ENCODE measurements around the gene PPM1M. TPM values are rescaled to one million over a fixed set of nuclear protein-coding genes. Genes with fewer than 3 reads are reported as not detected.

Gene PPM1M
- polyA plus RNA-seq, 1 of the 3 experiments (the other 2 are of a cell fraction): 19.2 TPM

DNA sequence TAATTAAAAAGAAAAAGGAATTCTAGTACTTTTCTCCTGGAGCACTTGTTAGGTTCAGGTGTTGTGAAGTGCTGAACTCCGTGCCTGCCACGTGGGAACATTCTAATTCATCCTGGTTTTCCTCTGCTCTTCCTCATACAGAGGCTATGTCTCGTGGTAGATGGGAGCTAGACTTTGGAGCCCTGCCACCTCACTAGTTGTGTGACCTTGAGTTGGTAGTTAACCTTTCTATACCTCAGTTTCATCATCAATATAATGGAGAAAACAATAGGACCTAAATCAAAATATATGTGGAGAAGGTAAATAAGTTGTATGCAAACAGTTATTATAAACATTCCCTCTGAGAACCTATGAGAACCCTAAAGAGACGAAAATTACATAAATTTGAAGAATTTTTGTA is 37.0 kb upstream of the PPM1M start:
- no peak overlapping the region for H3K27ac ChIP-seq (ENCODE audit: low read depth in 2 of 2, low read length in 1 of 2)
- 100% methylated on average over 4 of the region's 4 CpGs for WGBS (ENCODE audit: low lambda C conversion rate)
- no peak overlapping the region for H3K4me3 ChIP-seq (ENCODE audit: low read depth in 2 of 2, low read length in 1 of 2)
- no peak overlapping the region for H3K9ac ChIP-seq
- H3F3A ChIP-seq (replicated peaks; ENCODE audit: insufficient read depth): no peaks in the 10 kb centered on the region
- CTCF ChIA-PET: interaction anchor here (0.8 to 4.9 kb wide), 6 partner anchors 11 to 207 kb away, joined by 3 to 44 read pairs (median 4); partner anchors contain the start of gene TLR9
- H4K20me1 ChIP-seq (ENCODE audit: insufficient read depth): no peaks in the 10 kb centered on the region
- no peaks in the 10 kb centered on the region for H3K79me2 ChIP-seq (ENCODE audit: insufficient read depth)
- no peak for DNase-seq
- POLR2A ChIA-PET: no interaction called here
- TF ChIP-seq TCF12 (IDR thresholded peaks at IDR 0.05): no peak
- TF ChIP-seq JUND (IDR thresholded peaks at IDR 0.05): no peak
- TF ChIP-seq, protein P1, sequence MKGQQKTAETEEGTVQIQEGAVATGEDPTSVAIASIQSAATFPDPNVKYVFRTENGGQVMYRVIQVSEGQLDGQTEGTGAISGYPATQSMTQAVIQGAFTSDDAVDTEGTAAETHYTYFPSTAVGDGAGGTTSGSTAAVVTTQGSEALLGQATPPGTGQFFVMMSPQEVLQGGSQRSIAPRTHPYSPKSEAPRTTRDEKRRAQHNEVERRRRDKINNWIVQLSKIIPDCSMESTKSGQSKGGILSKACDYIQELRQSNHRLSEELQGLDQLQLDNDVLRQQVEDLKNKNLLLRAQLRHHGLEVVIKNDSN (IDR thresholded peaks at IDR 0.05; ENCODE audit: borderline replicate concordance, low read depth): no peak
- no peak for TF ChIP-seq MXI1 (IDR thresholded peaks at IDR 0.05; ENCODE audit: low read depth, low read length)
- TF ChIP-seq SMC3 (IDR thresholded peaks at IDR 0.05; ENCODE audit: low read depth, low read length): no peak
- TF ChIP-seq RFX5 (IDR thresholded peaks at IDR 0.05; ENCODE audit: low read length): no peak
- no peak for TF ChIP-seq NRF1 (IDR thresholded peaks at IDR 0.05; ENCODE audit: low read depth, low read length)
- H3K9me2 ChIP-seq: no peaks in the 10 kb centered on the region
- no peak overlapping the region for H3K4me2 ChIP-seq
- H3K4me1 ChIP-seq (ENCODE audit: control insufficient read depth in 1 of 2, insufficient read depth in 2 of 2, low read depth in 1 of 2, low read length in 1 of 2): no peaks in the 10 kb centered on the region
- peaks cover 85% of the 10 kb centered on the region in 2 experiments for H3K36me3 ChIP-seq (replicated peaks in 1 of 2; ENCODE audit: control insufficient read depth in 1 of 2, insufficient read depth in 2 of 2, low read length in 1 of 2)
- no peaks in the 10 kb centered on the region for H3K9me3 ChIP-seq
- no peaks in the 10 kb centered on the region for H3K27me3 ChIP-seq (ENCODE audit: insufficient read depth)
- no peak overlapping the region for H2AFZ ChIP-seq (ENCODE audit: low read depth)

DNA sequence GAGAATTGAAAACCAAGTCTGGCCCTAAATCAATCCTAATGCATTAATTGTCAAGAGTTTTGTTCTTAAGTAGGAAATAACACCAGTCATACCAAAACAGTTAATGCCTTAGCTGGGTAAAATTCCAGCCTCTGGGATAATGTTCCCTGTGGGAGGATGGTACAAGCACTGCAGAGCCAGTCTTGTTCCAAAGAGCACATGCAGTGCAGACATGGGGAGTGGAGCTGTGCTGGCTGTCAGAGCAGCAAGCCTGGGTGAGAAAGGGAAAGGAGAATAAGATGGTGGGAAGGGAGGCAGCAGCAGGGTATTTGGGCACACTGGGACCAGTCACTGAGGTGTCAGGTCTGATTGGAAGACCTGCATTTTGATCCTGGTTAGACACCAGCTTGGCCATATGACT is 35.5 kb upstream of the PPM1M start:
- no peaks in the 10 kb centered on the region for H3K27me3 ChIP-seq (ENCODE audit: insufficient read depth)

More for the DNA sequence above, 35.5 kb upstream of the PPM1M start:
- ChIA-PET CTCF (interaction anchor here (0.9 to 4.9 kb wide), 8 partner anchors 9 to 238 kb away, joined by 3 to 44 read pairs (median 4); no protein-coding TSS in a partner anchor), POLR2A (no interaction called here)
- TF ChIP-seq RXRA (IDR thresholded peaks at IDR 0.05; ENCODE audit: borderline replicate concordance, low read depth): no peak
- TF ChIP-seq NRF1 (IDR thresholded peaks at IDR 0.05; ENCODE audit: low read depth, low read length): no peak
- no peak for TF ChIP-seq TCF12 (IDR thresholded peaks at IDR 0.05)
- no peak for TF ChIP-seq FOXM1 (IDR thresholded peaks at IDR 0.05; ENCODE audit: low read depth)
- TF ChIP-seq, protein P2, sequence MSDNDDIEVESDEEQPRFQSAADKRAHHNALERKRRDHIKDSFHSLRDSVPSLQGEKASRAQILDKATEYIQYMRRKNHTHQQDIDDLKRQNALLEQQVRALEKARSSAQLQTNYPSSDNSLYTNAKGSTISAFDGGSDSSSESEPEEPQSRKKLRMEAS (IDR thresholded peaks at IDR 0.05; ENCODE audit: low read depth): no peak
- no peak for TF ChIP-seq POLR2AphosphoS5 (IDR thresholded peaks at IDR 0.05; ENCODE audit: low read depth, low read length)
- TF ChIP-seq FOSL2 (IDR thresholded peaks at IDR 0.05; ENCODE audit: borderline replicate concordance, low read depth): no peak
- no peak for TF ChIP-seq EZH2phosphoT487 (IDR thresholded peaks at IDR 0.05; ENCODE audit: borderline replicate concordance, low read depth)
- TF ChIP-seq, protein P3, sequence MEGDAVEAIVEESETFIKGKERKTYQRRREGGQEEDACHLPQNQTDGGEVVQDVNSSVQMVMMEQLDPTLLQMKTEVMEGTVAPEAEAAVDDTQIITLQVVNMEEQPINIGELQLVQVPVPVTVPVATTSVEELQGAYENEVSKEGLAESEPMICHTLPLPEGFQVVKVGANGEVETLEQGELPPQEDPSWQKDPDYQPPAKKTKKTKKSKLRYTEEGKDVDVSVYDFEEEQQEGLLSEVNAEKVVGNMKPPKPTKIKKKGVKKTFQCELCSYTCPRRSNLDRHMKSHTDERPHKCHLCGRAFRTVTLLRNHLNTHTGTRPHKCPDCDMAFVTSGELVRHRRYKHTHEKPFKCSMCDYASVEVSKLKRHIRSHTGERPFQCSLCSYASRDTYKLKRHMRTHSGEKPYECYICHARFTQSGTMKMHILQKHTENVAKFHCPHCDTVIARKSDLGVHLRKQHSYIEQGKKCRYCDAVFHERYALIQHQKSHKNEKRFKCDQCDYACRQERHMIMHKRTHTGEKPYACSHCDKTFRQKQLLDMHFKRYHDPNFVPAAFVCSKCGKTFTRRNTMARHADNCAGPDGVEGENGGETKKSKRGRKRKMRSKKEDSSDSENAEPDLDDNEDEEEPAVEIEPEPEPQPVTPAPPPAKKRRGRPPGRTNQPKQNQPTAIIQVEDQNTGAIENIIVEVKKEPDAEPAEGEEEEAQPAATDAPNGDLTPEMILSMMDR (IDR thresholded peaks at IDR 0.05): no peak
- TF ChIP-seq RCOR1 (IDR thresholded peaks at IDR 0.05; ENCODE audit: low read length): no peak
- no peak for TF ChIP-seq SIN3A (IDR thresholded peaks at IDR 0.05; ENCODE audit: borderline replicate concordance, low read depth, low read length)
- TF ChIP-seq, protein P4, sequence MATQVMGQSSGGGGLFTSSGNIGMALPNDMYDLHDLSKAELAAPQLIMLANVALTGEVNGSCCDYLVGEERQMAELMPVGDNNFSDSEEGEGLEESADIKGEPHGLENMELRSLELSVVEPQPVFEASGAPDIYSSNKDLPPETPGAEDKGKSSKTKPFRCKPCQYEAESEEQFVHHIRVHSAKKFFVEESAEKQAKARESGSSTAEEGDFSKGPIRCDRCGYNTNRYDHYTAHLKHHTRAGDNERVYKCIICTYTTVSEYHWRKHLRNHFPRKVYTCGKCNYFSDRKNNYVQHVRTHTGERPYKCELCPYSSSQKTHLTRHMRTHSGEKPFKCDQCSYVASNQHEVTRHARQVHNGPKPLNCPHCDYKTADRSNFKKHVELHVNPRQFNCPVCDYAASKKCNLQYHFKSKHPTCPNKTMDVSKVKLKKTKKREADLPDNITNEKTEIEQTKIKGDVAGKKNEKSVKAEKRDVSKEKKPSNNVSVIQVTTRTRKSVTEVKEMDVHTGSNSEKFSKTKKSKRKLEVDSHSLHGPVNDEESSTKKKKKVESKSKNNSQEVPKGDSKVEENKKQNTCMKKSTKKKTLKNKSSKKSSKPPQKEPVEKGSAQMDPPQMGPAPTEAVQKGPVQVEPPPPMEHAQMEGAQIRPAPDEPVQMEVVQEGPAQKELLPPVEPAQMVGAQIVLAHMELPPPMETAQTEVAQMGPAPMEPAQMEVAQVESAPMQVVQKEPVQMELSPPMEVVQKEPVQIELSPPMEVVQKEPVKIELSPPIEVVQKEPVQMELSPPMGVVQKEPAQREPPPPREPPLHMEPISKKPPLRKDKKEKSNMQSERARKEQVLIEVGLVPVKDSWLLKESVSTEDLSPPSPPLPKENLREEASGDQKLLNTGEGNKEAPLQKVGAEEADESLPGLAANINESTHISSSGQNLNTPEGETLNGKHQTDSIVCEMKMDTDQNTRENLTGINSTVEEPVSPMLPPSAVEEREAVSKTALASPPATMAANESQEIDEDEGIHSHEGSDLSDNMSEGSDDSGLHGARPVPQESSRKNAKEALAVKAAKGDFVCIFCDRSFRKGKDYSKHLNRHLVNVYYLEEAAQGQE (IDR thresholded peaks at IDR 0.05; ENCODE audit: low read depth, low read length): no peak
- TF ChIP-seq TEAD4 (IDR thresholded peaks at IDR 0.05; ENCODE audit: borderline replicate concordance, insufficient read depth): no peak
- no peak for TF ChIP-seq RAD21 (IDR thresholded peaks at IDR 0.05; ENCODE audit: low read length)
- TF ChIP-seq GATA2 (CRISPR knock-in tag; IDR thresholded peaks at IDR 0.05): no peak
- no peak for TF ChIP-seq MEF2A (IDR thresholded peaks at IDR 0.05; ENCODE audit: borderline replicate concordance, low read depth)
- Histone ChIP-seq H3K9ac (no peak overlapping the region), H3K27ac (ENCODE audit: low read depth in 2 of 2, low read length in 1 of 2) (no peak overlapping the region), H3K9me3 (no peaks in the 10 kb centered on the region), H4K20me1 (ENCODE audit: insufficient read depth) (no peaks in the 10 kb centered on the region), H3K4me1 (ENCODE audit: control insufficient read depth in 1 of 2, insufficient read depth in 2 of 2, low read depth in 1 of 2, low read length in 1 of 2) (no peaks in the 10 kb centered on the region), H3K79me2 (ENCODE audit: insufficient read depth) (no peaks in the 10 kb centered on the region), H3K4me2 (no peak overlapping the region), H2AFZ (ENCODE audit: low read depth) (no peak overlapping the region), H3K9me2 (no peaks in the 10 kb centered on the region), H3F3A (replicated peaks; ENCODE audit: insufficient read depth) (no peaks in the 10 kb centered on the region), H3K4me3 (ENCODE audit: low read depth in 2 of 2, low read length in 1 of 2) (no peak overlapping the region), H3K36me3 (replicated peaks in 1 of 2; ENCODE audit: control insufficient read depth in 1 of 2, insufficient read depth in 2 of 2, low read length in 1 of 2) (peaks cover 77 to 85% of the 10 kb centered on the region in 2 experiments)
- no peak for DNase-seq

All from SK-N-SH (cell line).